Stimulated activated naive CD4-positive, alpha-beta T cell treated with Interleukin-2 at 50 U/mL for 16 hours (primary cell): ENCODE data around the gene RAD54L.
A peak's percentile ranks its signal among the peaks of the same experiment; 100 is the strongest.
"Not testable (repeated sequence)": the region's sequence is repeated elsewhere in the genome, so short reads cannot be mapped to it uniquely, and the experiment has no call there.

Experiments used
- DNase-seq: peaks from one replicate; lab custom pipeline; 2025; lab: John Stamatoyannopoulos, UW

RAD54L gene

DNA sequence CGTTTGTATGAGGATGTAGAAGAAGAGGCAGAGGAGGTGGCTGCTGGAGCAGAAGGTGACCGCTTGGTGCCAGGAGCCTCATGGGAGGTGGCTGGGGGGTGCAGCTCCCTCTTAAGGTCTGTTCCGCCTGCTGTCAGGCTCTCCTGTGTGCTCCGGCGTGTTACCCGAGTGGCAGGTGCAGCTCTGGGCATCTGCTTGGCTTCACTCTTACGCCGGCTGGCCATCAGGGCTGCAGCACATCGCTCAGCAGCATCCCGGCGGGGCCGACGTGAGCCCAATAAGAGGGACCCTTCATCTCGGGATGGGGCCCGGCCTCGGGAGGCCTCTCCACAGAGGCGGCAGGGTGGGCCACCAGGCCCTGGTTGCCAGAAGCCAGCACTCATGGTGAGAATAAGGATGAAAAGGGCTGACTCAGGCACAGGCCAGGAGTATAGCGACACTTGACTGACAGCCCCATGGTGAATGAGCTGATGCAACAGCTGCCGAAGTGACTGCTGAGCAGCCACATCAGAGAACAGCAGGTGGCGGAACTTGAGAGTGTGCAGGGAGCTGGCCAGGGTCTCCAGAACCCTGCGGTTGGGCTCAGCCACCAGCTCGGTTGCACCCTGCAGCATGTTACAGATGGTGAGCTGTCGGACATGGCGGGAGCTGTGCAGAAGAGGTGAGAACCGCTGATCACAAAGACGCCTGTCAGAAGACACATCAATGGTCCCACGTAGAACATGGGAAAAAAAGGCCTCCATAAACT is 38.3 kb downstream of the RAD54L start:
- DNase-seq, result peak; percentile 15

DNA sequence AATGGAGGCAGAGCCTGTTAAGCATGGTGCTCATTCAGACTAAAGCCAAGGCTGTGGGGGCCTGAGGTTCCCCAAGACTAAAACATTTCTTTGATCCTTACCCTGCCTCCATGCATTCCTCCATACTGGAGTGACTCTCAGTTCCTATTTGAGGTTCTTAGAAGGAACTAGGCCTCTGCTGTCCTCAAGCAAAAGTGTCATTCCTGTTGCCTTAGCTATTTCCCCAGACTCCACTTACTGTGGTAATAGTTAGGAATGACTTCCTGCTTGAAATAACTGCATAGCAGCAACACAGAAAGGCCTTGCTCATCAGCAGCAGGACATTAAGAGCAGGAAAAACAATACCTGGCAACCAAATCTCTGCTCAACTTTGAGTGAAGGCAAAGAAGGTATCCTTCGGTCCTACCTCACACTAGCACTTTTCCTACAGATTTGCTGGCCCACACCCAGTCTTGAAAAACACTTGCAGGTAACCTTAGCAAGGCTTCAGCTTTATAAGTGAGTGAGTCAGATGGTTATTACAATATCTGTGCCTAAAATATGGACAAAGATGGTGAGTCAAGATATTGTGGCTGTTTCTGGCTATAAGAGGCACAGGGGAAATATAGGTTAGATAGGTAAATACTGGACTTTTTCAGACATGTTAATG is 41.0 kb downstream of the RAD54L start:
- DNase-seq, result no peak

DNA sequence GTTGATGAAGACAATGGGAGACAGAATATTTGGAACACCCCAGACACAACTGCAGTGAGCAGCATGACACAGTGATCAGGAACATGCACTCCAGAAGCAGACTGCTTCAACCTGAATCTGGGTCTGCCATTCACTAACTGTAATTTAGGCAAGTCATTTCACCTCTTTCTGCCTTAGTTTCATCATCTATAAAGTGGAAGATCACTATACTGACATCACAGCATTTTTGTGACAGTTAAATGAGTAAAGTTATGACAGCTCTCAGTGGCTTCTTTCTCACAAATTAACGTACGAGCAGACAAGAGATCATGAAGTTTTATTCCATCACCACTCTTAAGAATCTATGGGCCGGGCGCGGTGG is 41.6 kb downstream of the RAD54L start:
- no peak for DNase-seq

DNA sequence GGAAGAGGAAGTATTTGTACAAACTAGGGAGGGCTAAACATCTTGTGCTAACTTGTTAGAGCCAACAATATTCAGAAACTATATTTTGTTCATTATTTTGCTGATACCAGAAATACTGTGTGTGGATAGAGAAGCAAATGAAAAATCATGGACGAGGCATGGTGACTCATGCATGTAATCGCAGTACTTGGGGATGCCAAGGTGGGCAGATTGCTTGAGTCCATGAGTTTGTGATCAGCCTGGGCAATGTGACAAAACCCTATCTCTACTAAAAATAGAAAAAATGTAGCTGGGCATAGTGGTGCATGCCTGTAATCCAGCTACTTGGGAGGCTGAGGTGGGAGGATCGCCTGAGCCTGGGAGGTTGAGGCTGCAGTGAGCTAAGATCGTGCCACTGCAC is 42.4 kb downstream of the RAD54L start:
- no peak for DNase-seq

DNA sequence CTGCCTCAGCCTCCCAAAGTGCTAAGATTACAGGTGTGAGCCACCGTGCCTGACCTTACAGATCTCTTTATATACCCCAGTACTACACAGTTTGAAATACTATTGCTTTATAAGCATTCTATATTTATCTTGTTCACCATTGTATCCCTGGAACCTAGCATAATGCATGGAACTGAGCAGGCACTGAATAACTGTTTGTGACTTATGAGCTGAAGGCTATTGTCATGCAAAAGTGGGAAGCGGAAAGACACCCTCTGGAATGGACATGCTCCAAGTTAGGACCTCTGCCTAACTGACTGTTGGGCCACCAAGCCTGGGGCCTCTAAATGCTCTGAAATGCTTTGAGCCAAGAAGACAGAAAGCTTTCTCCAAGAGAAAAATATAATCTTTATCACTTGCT is 47.7 kb downstream of the RAD54L start:
- no peak for DNase-seq

DNA sequence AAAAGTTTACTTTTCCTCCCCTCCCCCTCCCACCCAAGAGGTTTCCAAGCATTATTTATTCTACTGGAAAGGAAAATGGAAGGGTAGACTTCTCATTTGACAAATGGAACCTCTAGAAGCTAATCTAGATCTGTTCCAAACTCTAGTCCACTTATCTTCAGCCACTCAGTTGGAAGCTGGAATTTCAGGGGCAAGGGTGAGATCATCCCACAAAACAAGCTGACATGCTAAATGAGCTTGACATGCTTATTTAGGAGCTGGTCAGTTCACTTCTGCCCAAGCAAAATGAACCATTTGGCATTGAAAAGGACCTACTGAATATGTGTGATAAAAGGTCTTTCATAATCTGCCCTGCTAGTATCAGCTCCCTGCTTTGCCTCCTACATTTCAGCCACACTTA is 50.8 kb downstream of the RAD54L start:
- no peak for DNase-seq

DNA sequence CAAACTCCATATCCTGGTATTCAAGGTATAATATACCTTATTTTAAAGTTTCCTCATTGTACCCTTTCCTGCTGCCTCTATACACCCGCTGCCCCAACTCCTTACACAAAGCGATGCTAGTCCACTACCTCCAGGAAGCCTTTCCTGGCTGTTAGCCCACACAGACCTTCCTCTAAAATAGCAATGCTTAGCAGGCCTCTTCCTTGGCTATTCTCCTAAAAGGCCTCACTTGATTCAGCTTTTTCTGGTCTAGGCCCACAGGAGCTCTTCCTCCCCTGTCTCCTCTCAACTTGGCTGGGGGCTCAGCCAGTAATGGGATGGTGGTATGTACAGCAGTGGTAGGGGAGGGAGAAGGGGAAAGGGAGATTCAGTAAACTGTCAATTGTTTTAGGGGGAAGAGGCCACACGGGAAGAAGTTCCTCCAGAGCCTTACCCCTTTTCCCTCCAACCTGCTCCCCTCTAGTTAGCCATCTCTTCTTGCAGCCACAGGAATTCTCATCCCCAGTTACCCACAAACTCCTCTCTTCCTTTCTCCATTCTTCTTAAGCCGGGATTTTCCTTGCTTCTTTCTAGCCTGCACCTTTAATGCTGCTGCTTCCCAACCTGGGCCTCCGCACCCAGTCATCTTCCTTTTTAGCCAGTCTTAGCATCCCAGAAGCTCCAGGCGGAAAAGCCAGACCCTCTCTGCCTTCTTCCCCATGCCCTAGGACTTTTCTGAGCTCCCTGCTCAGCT is 53.3 kb downstream of the RAD54L start:
- DNase-seq, result no peak

DNA sequence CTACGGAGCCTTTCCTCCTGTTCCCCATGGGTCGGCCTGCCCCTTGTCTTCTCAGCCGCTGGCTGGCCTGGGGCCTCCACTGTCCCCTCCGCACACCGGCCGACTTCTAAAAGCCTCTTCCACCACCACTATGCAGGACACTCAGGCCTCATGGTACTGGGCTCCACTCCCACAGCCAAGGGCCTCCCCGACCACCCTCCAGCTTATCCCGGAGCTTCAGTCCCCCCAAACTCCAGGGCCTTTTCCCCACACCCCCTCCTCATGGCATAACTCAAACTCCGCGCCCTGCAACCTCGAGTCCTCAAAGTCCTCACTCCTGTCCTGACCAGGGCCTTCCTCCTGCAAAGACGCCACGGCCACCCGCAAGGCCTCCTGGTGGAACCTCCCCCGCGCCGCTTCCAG is 53.8 kb downstream of the RAD54L start:
- no peak for DNase-seq

DNA sequence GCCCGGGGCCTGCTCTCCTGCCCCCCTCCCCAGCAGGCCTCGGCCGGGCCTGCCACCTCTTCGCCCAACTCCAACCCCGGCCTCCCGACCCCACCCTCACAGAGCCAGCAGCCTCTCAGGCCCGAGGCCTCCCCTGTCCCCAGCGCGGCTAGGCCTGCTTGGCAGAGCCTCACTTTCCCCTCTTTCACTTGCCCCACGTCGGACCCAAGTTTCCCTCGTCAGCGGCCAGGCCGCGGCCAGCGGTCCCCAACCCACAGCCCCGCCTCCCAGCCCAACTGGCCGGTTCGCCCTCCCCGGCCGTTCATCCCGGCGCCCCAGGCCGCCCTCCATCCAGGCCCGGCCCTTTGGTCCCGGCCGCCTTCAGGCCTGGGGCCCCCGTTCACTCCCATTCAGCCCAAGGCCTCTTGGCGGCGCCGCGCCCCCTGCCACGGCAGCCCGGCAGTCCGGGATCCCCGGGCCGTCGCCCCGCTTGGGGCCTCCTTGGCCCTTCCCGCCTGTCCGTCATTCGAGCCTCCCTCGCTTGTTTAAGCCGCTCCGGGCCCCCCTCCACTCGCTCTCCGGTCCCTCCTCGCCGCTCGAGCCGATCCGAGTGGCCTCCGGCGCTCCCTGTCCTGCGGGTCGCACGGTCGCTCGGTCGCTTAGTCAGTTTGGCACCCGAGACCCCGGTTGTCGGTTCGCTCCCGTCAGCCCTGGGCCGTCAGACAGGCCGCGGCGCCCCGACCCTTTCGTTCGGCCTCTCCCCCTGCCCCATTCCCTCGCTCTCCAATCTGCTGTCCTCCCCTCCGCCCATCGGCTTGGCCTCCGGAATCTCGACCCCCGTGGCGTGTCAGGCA is 54.5 kb downstream of the RAD54L start:
- peak; percentile 35 for DNase-seq

DNA sequence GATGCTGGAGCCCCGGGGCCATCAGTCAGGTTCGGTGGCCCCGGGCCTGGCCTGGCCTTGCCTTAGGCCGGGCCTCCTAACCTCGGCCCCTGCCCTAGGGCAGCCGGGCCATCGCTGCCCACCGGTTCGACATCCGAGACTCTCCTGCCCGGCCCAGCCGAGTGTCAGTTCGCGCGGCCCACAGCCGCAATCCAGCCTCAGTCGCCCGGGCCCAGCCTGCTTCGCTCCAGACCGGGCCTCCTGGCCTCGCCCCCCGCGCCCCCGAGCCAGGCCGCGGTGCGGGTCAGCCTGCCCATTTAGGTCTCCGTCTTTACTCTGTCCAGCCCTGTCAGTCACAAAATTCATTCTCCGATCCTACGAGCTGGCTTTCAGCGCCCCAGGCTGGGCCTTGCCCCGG is 55.1 kb downstream of the RAD54L start:
- no peak for DNase-seq

DNA sequence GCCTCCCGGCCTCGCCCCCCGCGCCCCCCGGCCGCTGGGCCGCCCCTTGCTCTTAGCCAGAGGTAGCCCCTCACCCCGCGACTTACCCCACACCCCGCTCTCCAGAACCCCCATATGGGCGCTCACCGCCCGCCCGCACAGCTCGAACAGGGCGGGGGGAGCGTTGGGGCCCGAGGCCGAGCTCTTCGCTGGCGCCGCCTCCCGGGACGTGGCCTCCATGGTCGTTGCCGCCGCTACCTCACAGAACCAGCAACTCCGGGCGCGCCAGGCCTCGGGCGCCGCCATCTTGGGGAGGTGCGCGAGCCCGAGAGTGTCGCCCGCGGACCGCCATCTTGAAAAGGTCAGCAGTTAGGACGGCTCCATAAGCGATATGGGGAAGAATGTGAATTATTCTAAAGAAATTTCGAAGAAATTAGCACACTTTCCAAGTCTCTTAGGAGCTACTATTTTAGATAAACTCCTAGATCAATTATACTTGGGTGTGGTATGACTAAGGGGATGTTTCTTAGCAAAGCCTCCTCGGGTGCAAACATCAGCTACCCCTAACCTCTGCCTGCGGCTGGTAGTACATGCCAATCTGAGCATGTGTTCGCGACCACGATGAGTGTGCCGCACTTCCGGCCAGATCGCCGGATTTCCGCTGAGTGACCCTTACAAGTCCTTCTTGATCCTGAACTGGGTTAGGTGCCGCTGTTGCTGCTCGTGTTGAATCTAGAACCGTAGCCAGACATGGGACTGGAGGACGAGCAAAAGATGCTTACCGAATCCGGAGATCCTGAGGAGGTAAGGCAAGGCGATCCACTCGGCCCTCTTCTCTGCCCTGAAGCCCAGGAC is 55.7 kb downstream of the RAD54L start, which contains the start of the genes LRRC41 and UQCRH:
TSS of gene LRRC41 (minus strand) at position 579 of the 834 bp plus-strand sequence. CDS start at position 285, 294 bp downstream.
TSS of gene UQCRH (plus strand) at position 661 of the 834 bp plus-strand sequence. CDS start at position 730, 69 bp downstream.
- peak; percentile 92 for DNase-seq

DNA sequence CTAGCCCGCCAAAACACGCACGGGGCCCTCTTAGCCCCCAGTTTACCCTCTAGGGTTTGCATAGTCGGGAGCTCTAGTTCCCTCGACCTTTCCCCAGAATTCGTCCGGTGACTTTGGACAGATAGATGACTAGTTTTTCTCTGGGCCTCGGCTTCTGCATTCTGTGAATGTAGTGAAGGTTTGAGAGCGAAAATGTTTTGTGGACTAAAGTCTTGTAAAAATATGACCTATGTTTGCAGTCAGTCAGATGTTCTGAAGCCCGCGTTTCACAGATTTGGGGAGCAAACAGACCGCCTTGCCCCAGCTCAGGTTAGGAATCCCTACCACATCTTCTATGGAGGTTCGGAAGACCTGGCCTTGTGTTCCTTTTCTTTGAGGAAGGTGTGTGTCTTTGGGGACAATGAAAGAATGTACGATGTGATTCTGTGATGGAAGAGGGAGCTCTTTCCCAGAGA is 56.3 kb downstream of the RAD54L start:
- no peak for DNase-seq

DNA sequence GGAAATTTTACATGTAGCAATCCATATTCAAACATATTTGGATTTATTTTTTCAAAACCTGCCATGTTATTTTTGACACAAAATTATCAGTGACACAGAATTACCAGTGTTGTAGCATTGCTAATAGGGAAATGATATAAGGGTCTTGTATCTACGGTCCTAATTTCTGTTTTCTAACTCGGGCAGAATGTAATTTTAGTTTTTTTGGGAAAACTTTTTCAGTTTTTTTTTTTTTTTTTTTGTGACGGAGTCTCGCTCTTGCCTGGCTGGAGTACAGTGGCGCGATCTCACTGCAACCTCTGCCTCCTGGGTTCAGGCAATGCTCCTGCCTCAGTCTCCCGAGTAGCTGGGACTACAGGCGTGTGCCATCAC is 58.6 kb downstream of the RAD54L start:
- no peak for DNase-seq

DNA sequence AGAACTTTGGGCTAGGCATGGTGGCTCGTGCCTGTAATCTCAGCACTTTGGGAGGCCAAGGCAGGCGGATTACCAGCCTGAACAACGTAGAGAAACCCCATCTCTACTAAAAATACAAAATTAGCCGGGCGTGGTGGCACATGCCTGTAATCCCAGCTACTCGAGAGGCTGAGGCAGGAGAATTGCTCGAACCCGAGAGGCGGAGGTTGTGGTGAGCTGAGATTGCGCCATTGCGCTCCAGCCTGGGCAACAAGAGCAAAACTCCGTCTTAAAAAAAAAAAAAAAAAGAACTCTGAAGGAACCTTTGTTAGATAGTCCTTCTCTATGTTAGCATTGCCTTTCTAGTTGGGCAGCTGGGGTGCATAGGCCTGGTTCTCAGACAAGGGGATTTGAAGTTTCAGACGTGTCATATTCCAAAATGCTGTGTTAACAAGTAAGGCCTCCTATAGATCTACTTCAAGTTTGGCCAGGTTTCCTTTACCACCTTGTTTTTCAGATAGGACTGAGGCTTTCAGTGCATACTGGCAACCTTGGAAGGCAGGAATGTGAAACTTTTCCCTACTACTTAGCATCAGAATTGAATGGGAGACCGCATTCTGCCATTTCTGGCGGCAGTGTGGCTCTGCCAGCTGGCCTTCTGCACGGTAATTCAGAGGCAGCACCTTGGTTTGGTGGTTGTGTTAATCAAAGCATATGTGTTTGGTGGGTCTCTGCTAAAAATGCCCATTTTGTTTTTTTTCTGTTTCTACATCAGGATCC is 62.0 kb downstream of the RAD54L start:
- no peak for DNase-seq

DNA sequence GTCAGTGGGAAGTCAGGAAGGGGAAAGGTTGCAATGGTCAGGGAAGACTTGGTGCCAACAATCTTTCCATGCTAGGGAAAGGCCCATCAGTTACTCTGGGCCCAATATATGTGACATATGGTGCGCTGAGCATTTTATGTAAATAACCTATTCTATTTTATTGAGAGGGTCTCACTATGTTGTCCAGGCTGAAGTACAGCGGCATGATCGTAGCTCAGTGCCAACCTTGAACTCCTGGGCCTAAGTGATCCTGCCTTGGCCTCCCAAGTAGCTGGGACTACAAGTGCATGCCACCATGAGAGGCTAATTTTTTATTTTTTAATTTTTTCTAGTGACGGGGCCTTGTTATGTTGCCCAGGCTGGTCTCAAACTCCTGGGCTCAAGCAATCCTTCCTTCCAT is 62.8 kb downstream of the RAD54L start:
- no peak for DNase-seq

DNA sequence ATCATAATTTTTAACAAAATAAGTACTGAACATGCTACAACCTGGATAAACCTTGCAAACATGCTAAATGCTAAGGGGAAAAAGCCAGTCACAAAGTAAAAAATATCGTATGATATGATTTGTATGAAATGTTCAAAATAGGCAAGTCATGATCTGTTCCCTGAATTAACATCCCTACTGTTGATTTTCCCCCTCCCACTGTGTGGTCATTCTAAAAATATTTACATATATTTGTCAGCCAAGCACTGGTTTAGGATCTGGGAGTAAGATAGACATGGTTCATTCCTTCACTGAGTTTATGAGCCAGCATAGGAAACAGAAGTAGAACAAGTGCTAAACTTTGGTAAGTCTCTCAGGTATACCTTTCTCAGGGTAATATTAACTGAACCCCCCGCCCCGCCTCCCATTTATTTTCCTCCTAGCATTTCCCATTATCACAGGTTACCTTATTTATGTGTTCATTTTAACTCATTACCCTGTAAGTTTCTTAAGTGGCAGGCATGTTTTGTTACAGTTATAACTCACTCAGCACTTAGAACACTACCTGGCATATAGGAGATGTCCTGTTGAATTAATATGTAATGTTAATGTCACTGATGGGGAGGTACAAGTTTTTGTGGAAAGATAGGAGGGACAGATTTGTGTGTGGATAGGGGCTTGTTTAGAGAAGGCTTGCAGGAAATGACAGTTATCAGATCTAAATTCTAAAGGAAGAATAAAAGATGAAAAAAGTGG is 68.3 kb downstream of the RAD54L start:
- DNase-seq, result no peak

DNA sequence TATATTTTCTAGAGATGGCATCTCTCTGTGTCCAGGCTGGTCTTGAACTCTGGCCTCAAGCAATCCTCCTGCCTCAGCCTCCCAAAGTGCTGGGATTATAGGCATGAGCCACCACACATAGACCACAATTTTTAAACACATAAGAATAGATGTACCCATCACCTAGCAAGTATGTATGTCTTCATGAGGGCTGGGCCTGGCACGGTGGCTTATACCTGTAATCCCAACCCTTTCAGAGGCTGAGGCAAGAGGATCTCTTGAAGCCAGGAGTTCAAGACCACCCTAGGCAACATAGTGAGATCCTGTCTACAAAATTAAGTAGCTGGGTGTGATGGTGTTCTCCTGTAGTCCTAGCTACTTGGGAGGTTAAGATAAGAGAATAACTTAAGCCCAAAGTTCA is 69.8 kb downstream of the RAD54L start:
- DNase-seq, result no peak

DNA sequence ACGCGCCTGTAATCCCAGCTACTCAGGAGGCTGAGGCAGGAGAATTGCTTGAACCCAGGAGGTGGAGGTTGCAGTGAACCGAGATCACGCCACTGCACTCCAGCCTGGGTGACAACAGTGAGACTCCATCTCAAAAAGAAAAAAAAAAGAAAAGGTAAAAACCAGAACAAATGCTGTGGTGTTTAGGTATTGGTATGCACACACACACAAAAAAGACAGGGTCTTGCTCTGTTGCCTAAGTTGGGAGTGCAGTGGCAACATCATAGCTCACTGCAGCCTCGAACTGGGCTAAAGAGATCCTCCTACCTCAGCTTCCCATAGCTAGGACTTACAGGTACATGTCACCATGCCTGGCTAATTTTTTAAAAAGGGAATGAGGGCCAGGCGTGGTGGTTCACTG is 71.7 kb downstream of the RAD54L start:
- not testable (repeated sequence) for DNase-seq
